ENCODE data around the gene TNFAIP3. TPM values are rescaled to one million over a fixed set of nuclear protein-coding genes. Genes with fewer than 3 reads are reported as not detected.
"Not testable (repeated sequence)": the region's sequence is repeated elsewhere in the genome, so short reads cannot be mapped to it uniquely, and the experiment has no call there.

TNFAIP3 gene
- total RNA-seq, 1 donor from 2014 or later: 37.5 TPM

DNA sequence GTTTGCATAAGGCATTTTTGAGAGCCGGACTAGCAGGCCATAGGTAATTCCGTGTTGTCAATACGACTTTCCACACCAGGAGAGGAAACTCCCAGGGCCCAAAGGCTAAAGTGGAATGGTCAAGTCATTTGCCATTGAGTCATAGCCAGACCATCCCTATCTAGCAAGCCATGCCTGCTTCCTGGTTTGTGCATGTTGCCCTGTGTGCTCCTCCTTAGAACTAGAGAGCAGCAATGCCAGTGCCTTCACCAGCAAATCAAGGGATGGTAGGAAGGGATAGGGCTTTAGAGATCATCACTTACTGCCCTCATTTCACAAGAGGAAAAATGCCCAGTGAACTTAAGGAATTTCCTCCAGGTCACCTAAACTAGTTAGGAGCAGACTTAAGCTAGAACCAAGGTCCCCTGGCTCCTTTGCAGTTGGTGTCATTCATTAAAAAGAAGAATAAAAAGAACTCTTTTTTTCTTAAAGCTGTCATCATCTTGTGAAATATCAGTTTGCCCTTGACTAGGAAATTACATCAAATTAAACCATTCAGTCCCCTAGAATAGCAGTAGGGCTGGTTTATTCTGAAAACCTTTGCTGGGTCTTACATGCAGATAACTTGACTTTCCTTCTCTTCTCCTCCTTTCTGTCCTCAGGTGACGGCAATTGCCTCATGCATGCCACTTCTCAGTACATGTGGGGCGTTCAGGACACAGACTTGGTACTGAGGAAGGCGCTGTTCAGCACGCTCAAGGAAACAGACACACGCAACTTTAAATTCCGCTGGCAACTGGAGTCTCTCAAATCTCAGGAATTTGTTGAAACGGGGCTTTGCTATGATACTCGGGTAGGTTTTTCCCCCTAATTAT is 7.4 kb downstream of the TNFAIP3 start:
- no peak for ATAC-seq

DNA sequence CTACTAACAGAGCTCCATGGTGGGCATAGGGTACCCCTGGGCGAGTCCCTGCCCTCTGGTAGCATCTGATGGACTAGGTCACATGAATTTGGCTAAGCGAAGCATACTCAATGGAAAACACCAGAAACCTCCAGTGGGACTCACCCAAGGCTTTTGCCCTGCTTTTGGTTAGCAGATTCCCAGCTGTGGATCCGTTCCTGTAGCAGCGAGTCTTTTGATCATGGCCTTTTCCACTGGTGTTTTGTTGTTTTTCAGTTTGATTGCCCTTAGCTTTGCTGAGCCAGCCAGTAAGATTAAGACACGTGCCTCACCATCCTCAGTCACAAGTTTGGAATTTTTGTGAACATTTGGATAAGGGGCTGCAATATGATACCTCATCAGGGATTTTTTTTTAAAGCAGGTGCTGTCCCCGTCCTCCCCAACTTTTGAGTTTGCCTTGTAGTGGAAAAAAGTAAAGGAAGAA is 8.0 kb downstream of the TNFAIP3 start:
- DNase-seq (ENCODE audit: low spot score) (no peak), ATAC-seq (no peak)
- intact Hi-C loops (cut with DNase I): no loop called here

More for the DNA sequence above, 7.4 kb downstream of the TNFAIP3 start:
- intact Hi-C loops (cut with DNase I): no loop called here
- DNase-seq (ENCODE audit: low spot score): no peak

DNA sequence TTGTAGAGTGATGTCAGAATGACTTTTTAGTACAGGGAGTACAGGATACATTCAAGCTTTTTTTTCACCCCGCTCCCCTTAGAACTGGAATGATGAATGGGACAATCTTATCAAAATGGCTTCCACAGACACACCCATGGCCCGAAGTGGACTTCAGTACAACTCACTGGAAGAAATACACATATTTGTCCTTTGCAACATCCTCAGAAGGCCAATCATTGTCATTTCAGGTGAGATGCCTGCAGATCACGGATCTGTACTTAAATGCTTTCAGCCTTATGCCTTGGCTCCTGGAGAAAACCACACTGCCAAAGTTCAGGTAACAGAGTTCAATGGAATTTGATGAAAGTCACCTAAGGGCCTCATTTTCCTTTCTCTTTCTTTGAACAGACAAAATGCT is 8.5 kb downstream of the TNFAIP3 start:
- ATAC-seq (no peak), DNase-seq (ENCODE audit: low spot score) (no peak)
- intact Hi-C loops (cut with DNase I): no loop called here

DNA sequence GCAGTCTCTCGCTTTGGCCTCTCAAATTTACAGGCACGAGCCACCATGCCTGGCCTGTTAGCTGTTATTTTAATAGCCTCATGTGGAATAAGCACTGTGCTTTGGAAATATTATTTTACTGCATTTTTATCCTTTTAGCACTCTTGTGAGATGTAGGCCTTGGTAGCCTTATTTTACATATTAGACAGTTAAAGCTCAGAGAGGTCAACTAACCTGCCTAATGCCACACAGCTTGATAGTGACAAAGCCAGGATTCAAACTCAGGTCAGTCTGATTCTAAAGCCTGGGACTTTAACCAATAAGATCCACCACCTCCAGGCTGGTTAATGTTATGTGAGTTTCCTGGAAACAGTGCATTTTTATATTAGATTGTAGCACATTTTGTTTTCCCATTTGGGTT is 9.5 kb downstream of the TNFAIP3 start:
- intact Hi-C loops (cut with DNase I): no loop called here
- DNase-seq (ENCODE audit: low spot score) (no peak), ATAC-seq (no peak)

DNA sequence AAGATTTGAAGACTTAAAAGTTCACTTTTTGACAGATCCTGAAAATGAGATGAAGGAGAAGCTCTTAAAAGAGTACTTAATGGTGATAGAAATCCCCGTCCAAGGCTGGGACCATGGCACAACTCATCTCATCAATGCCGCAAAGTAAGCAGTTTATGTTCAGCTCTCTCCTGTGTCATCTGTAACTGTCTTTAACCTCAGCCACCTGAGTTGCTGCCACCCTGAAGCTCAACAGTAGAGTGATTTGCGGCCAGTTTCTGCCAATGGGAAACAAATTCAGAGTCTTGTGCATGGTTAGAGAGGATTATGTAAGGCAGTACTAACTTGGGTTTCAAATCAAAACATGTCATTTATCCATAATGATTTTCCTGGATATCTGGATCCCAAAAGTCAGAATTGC is 10.1 kb downstream of the TNFAIP3 start:
- DNase-seq (ENCODE audit: low spot score) (no peak), ATAC-seq (no peak)
- intact Hi-C loops (cut with DNase I): no loop called here

DNA sequence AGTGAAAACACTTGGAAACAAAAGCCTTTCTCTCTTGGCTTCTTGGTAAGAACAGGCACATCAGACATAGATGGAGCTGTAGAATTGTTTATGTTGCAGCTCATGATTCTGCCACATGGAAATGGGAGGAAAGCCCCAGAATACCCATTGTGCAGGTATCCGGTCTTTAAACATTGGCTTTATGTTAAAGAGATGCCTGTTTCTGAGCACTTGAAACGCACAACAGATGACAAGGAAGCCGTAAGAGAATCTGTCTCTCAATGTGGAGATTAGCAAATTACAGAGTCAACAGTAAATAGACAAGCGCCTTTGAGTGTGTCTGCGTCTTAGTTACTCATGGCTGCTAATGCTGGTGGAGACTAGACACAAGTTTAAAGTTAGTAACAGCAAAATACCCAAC is 10.5 kb downstream of the TNFAIP3 start:
- ATAC-seq (no peak), DNase-seq (ENCODE audit: low spot score) (no peak)
- intact Hi-C loops (cut with DNase I): no loop called here

DNA sequence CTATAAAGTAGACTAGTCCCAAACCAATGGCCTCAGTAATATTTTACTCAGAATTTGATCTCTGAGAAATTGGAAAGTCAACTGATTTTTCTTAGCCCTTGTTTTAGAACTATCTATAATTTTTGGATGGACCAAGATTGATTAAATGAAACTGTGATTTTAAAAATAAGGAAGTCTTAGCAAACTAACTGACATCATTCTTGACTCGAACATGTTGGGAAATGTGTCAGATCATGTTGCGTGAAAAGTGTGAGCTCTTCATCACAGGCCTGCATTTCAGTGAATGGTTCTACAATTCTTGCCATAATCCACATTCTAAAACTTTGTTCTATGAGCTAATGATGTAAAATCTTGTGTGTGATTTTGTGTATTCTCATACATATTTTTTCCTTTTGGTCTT is 11.0 kb downstream of the TNFAIP3 start:
- ATAC-seq (no peak), DNase-seq (ENCODE audit: low spot score) (no peak)
- intact Hi-C loops (cut with DNase I): no loop called here

DNA sequence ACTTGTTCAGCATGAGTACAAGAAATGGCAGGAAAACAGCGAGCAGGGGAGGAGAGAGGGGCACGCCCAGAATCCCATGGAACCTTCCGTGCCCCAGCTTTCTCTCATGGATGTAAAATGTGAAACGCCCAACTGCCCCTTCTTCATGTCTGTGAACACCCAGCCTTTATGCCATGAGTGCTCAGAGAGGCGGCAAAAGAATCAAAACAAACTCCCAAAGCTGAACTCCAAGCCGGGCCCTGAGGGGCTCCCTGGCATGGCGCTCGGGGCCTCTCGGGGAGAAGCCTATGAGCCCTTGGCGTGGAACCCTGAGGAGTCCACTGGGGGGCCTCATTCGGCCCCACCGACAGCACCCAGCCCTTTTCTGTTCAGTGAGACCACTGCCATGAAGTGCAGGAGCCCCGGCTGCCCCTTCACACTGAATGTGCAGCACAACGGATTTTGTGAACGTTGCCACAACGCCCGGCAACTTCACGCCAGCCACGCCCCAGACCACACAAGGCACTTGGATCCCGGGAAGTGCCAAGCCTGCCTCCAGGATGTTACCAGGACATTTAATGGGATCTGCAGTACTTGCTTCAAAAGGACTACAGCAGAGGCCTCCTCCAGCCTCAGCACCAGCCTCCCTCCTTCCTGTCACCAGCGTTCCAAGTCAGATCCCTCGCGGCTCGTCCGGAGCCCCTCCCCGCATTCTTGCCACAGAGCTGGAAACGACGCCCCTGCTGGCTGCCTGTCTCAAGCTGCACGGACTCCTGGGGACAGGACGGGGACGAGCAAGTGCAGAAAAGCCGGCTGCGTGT is 11.6 kb downstream of the TNFAIP3 start:
- intact Hi-C loops (cut with DNase I): no loop called here
- ATAC-seq: peak; percentile 60
- no peak for DNase-seq (ENCODE audit: low spot score)

DNA sequence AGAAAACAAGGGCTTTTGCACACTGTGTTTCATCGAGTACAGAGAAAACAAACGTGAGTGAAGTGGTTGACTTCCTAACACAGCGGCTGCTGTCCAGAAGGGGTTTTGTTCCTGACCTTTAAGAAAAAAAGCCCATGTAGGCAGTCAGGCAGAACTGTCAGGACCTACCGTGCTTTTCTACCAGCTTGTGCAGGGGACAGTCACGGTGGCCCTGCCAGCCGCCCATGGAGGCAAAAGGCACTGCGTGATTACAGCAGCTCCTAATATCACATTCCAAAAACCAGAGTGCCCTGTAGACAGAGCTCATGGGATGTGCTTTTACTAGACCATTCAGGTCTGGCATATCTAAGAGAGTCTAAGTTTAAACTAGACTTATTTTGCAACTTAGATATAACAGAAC is 12.2 kb downstream of the TNFAIP3 start:
- DNase-seq (ENCODE audit: low spot score): no peak
- intact Hi-C loops (cut with DNase I): no loop called here
- peak; percentile 4 for ATAC-seq

DNA sequence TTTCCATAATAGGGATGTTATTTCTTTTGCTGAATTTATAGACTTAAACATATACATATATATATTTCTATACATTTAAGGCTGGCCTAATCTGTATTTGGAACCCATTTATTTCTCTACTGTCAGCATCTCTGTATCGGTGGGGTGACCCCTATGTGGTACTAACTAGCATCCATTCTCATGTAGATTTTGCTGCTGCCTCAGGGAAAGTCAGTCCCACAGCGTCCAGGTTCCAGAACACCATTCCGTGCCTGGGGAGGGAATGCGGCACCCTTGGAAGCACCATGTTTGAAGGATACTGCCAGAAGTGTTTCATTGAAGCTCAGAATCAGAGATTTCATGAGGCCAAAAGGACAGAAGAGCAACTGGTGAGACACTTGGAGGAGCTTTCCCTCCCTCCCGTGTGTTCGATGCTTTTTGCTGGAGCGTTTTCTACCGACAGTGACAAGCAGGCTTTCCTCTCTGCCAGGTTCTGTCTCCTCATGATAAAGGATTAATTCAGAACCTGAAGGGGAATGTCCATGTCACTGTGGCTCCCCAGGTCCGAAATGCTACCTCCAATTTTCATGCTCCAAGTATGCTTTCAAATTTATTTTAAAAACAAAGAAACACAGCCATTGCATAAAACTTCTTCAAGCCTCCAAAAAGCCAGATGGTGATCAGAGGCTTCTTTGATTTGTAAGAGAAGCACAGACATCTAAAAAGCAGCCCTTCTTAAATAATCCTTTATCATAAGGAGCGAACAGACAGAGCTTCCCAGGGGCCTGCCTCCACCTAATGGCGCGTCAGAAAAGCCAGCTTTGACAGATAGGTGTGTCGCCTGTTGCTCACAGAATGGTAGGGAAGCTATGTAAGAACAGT is 13.1 kb downstream of the TNFAIP3 start:
- ATAC-seq: no peak
- no peak for DNase-seq (ENCODE audit: low spot score)
- intact Hi-C loops (cut with DNase I): no loop called here

DNA sequence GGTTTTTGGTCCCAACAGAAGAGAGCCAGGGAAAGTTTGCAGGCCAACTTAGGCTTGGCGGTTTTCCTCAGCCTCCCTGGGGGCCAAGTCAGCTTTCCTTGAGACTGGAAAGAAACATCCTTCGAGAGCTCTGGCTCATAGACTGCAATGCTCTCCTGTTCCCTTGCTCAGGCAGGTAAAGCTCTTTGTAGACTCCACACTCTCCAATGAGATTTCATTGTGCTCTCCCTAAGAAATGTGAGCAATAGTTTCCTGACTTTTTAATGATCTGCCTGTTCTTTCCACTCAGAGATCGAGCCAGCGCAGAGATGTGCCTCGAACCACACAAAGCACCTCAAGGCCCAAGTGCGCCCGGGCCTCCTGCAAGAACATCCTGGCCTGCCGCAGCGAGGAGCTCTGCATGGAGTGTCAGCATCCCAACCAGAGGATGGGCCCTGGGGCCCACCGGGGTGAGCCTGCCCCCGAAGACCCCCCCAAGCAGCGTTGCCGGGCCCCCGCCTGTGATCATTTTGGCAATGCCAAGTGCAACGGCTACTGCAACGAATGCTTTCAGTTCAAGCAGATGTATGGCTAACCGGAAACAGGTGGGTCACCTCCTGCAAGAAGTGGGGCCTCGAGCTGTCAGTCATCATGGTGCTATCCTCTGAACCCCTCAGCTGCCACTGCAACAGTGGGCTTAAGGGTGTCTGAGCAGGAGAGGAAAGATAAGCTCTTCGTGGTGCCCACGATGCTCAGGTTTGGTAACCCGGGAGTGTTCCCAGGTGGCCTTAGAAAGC is 13.9 kb downstream of the TNFAIP3 start:
- DNase-seq (ENCODE audit: low spot score): no peak
- intact Hi-C loops (cut with DNase I): no loop called here
- peak; percentile 37 for ATAC-seq

DNA sequence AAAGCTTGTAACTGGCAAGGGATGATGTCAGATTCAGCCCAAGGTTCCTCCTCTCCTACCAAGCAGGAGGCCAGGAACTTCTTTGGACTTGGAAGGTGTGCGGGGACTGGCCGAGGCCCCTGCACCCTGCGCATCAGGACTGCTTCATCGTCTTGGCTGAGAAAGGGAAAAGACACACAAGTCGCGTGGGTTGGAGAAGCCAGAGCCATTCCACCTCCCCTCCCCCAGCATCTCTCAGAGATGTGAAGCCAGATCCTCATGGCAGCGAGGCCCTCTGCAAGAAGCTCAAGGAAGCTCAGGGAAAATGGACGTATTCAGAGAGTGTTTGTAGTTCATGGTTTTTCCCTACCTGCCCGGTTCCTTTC is 14.4 kb downstream of the TNFAIP3 start:
- ATAC-seq: no peak
- DNase-seq (ENCODE audit: low spot score): no peak
- intact Hi-C loops (cut with DNase I): no loop called here

DNA sequence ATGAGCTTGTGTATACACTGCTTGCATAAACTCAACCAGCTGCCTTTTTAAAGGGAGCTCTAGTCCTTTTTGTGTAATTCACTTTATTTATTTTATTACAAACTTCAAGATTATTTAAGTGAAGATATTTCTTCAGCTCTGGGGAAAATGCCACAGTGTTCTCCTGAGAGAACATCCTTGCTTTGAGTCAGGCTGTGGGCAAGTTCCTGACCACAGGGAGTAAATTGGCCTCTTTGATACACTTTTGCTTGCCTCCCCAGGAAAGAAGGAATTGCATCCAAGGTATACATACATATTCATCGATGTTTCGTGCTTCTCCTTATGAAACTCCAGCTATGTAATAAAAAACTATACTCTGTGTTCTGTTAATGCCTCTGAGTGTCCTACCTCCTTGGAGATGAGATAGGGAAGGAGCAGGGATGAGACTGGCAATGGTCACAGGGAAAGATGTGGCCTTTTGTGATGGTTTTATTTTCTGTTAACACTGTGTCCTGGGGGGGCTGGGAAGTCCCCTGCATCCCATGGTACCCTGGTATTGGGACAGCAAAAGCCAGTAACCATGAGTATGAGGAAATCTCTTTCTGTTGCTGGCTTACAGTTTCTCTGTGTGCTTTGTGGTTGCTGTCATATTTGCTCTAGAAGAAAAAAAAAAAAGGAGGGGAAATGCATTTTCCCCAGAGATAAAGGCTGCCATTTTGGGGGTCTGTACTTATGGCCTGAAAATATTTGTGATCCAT is 15.3 kb downstream of the TNFAIP3 start:
- ATAC-seq: peak; percentile 18
- intact Hi-C loops (cut with DNase I): no loop called here

DNA sequence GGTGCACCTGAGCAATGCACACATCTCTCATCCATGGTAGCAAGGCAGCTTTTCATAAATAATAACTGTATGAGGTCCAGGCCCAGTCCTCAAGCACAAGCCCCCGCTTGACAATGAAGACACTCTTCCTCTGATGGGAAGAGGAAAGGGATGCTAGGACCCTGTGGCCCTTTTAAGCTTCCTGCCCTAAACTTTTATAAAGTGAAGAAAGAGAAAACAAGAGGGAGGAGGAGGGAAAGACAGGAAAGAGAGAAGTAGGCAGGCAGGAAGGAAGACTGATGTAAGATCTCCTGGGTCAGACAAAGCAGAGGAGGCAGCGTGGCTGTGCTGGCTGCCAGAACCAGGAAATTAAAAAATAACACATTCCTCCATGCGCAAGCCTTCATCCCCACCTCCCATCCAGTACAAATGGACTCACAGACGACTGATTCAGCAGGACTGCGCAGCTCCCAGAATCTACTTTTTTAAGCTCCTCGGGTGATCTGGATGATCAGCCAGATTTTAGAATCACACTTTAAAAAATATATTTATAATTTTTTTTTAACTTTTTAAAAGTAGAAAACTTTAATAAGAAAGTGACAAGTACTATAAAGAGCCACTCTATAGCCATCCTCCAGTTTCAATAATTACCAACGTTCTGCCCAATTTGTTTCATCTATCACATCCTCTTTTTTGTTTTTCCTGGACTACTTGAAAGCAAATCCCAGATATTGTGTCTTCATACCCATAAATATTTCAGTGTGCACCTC is 16.5 kb downstream of the TNFAIP3 start:
- DNase-seq (ENCODE audit: low spot score) (no peak), ATAC-seq (peak; percentile 59)
- intact Hi-C loops (cut with DNase I): no loop called here

More for the DNA sequence above, 15.3 kb downstream of the TNFAIP3 start:
- DNase-seq (ENCODE audit: low spot score): no peak

DNA sequence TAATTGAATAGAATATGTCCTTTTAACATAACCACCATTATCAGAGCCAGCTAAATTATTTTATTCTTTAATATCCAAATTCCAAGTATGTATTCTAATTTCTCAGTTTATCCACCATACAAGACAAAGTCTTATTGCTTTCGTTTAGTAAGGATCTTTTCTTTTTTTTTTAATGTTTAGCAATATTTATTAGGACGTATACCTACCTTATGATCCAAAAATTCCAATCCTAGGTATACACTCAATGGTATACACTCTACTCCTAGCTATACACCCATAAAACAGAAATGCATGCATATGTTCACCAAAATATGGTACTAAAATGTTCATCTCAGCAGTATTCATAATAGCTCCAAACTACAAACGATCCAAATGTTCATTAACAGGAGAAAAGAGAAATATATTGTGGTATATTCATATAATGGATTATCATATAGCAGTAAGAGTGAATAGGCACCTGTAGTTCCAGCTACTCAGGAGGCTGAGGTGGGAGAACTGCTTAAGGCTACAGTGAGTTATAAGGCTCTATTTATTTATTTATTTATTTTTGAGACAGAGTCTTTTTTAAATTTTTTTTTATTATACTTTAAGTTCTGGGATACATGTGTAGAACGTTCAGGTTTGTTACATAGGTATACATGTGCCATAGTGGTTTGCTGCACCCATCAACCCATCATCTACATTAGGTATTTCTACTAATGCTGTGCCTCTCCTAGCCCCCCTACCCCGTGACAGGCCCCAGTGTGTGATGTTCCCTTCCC is 17.3 kb downstream of the TNFAIP3 start:
- intact Hi-C loops (cut with DNase I): no loop called here
- no peak for DNase-seq (ENCODE audit: low spot score)
- ATAC-seq: no peak

DNA sequence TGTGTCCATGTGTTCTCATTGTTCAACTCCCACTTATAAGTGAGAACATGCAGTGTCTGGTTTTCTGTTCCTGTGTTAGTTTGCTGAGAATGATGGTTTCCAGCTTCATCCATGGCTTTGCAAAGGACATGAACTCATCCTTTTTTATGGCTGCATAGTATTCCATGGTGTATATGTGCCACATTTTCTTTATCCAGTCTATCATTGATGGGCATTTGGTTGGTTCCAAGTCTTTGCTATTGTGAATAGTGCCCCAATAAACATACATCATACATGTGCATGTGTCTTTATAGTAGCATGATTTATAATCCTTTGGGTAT is 17.8 kb downstream of the TNFAIP3 start:
- DNase-seq (ENCODE audit: low spot score); intact Hi-C loops (cut with DNase I): not testable (repeated sequence)

DNA sequence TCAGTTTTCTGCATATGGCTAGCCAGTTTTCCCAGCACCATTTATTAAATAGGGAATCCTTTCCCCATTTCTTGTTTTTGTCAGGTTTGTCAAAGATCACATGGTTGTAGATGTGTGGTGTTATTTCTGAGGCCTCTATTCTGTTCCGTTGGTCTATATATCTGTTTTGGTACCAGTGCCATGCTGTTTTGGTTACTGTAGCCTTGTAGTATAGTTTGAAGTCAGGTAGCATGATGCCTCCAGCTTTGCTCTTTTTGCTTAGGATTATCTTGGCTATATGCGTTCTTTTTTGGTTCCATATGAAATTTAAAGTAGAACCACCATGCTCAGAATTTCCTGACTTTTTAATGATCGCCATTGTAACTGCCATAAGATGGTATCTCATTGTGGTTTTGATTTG is 19.2 kb downstream of the TNFAIP3 start:
- intact Hi-C loops (cut with DNase I); ATAC-seq; DNase-seq (ENCODE audit: low spot score): not testable (repeated sequence)

More for the DNA sequence above, 17.8 kb downstream of the TNFAIP3 start:
- not testable (repeated sequence) for ATAC-seq
